OCI-LY1 (cell line): Measurements from ENCODE around the gene NAA11.

Experiments used
- EZH2 ChIP-seq: fragments of 200-600 bp; sonication (generic), shearing (Covaris generic); IDR thresholded peaks from 2 replicates; pipeline ENCODE4 v1.8.0; 2017; ENCODE audit warnings: borderline replicate concordance, mixed run types, mild to moderate bottlenecking, antibody characterized with exemption, low read length, moderate library complexity, mixed read lengths
- TF ChIP-seq, protein P1 (sequence below): fragments of 200-600 bp; sonication (generic), shearing (Covaris generic); IDR thresholded peaks from 2 replicates; pipeline ENCODE4 v1.5.1; 2017; ENCODE audit warnings: mild to moderate bottlenecking, antibody characterized with exemption, low read length, moderate library complexity, mixed read lengths

DNA sequence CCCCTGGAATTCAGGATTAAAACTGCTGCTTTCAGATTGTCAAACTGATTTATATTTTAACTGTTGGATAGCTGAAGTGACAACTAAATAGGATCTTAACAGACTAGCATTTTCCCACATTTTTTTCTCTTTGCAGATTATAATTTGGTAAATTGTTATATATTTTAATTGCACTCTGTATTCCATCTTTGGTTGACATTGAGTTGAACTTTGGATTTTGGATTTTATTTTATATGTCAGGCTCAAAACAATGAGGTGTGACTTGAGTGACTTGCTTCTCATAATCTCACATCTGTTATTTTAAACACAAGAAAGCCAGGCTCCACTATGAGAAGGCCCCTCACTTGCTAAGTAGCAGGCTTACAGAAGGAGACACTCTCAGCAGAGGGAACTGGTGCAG is 38.1 kb downstream of the NAA11 start:
- TF ChIP-seq, protein P1, sequence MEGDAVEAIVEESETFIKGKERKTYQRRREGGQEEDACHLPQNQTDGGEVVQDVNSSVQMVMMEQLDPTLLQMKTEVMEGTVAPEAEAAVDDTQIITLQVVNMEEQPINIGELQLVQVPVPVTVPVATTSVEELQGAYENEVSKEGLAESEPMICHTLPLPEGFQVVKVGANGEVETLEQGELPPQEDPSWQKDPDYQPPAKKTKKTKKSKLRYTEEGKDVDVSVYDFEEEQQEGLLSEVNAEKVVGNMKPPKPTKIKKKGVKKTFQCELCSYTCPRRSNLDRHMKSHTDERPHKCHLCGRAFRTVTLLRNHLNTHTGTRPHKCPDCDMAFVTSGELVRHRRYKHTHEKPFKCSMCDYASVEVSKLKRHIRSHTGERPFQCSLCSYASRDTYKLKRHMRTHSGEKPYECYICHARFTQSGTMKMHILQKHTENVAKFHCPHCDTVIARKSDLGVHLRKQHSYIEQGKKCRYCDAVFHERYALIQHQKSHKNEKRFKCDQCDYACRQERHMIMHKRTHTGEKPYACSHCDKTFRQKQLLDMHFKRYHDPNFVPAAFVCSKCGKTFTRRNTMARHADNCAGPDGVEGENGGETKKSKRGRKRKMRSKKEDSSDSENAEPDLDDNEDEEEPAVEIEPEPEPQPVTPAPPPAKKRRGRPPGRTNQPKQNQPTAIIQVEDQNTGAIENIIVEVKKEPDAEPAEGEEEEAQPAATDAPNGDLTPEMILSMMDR = no peak
- TF ChIP-seq EZH2 = no peak
